ENCODE measurements around the gene NHSL2. TPM values are rescaled to one million over a fixed set of nuclear protein-coding genes. Genes with fewer than 3 reads are reported as not detected.
"Not testable (repeated sequence)": the region's sequence is repeated elsewhere in the genome, so short reads cannot be mapped to it uniquely, and the experiment has no call there.

Gene NHSL2
- 14.8 TPM for total RNA-seq

DNA sequence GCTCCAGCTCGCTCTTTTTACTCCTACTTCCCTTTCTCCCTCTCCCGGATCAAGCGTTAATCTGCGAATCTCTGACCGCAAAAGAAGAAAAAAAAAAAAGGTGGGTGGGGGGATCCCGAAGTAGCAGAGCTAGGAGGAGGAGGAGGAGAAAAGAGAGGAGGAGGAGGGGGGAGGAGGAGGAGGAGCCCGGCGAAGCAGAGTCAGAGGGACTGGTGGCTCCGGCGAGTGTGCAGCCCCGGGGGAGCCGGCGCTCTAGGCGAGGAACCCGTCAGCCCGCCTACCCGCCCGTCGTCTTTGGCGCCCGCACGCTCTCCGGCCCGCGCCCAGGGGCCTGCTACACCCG lies at the start of gene NHSL2:
Gene NHSL2, plus strand, starts transcription at position 203 of the 343 bp plus-strand sequence.
- peak in 1 of 3 donors; percentile 17 for DNase-seq (ENCODE audit: low read depth in 2 of 3, low spot score in 2 of 3)

DNA sequence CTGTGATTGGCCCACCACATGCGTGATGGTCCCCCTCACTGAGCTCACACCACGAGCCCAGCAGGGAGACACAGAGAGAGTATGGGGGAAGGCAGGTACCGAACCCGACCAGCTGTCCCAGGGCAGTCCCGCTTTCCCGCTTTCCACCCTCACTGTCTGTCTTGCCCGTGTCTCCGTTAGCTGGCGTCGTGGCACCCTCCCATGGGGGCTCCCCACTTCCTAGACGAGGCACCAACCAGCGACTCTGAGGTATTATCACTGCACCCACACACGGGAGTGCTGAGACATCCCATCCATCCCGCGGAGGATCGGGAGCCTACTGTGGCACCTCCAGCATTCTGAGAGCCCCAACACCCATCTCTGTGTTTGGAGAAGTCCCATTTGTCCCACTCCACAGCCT lies 43.0 kb upstream of the NHSL2 start:
- no peak for DNase-seq (ENCODE audit: low read depth in 2 of 3, low spot score in 2 of 3)

DNA sequence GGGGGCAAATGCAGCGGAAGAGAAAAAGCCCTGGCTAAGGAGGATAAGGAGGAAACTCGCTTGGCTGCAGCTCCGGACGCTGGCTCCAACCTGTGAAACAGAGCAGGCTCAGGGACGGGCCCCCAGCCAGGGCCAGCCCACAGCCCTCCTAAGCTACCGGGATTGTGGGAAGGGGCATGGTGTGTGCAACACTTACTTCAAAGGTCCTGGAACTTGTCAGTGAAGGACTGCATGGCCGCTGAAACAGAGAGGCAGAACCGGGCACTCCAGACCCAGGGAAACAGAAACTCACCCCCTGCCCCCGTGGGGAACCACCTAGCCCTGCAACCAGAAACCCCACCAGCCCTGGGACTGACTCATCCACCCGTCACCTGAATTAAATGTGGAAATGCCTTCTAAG lies 41.1 kb upstream of the NHSL2 start:
- DNase-seq (ENCODE audit: low read depth in 2 of 3, low spot score in 2 of 3) = not testable (repeated sequence)

DNA sequence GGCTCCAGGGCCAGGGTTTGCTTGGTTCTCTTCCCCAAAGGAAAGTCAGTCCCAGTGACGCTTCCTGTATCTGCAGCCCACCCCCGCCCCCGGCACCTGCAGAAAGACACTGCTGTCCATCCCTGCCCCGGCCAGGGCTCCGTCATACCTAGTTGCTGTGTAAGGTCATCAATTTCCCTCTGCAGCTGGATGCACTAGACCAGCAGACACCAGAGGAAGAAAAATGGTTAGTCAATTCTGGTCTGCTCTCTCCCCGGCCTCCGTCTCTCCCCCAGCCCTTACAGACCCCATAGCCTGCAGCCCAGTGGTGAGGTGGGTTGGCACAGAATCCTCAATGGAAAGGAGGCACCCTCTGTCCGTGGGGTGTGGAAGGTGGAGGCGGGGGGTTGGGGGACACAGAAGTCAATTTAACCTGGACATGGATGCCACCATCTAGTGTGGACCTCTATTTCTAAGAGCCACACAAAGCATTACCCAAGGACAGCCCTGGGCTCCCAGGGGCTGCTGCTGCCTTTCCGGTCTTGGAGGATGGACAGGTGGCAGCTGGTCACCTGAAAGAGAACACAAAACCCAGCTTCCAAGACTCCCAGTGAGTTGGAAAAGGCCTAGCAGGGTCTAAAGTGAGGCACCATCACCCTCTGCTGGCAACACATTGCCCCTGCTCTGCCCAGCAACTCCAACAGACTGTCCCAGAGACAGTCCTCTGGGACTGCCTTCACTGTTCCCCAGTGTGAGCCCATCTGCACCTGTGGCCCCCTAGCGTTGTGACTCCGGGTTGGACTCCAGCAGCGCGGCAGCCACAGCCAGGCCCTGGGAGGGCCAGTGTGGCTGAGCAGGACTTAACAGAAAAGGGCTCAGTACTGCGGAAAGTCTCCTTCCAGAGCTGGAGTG lies 40.2 kb upstream of the NHSL2 start:
- DNase-seq (ENCODE audit: low read depth in 2 of 3, low spot score in 2 of 3) = peak in 2 of 3 donors; percentile 6 to 21

DNA sequence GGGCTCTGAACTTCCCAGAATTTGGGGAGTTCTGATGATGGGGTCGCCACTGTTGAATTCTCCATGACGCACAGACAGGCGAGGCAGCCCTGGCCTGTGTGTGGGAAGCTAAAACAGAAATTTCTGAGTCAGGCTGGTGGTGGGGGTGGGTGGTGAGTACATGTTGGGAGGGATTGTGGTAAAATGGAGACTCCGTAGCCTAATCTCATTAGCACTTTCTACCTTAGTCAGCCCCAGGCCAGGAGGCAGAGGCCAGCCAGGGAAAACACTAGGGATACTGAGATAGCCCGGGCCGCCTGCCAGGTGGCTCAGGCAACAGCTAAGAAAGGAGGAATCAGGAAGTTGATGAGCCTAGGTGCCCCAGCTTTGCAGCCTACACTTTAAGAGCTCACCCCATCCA lies 39.3 kb upstream of the NHSL2 start:
- DNase-seq (ENCODE audit: low read depth in 2 of 3, low spot score in 2 of 3) = no peak

DNA sequence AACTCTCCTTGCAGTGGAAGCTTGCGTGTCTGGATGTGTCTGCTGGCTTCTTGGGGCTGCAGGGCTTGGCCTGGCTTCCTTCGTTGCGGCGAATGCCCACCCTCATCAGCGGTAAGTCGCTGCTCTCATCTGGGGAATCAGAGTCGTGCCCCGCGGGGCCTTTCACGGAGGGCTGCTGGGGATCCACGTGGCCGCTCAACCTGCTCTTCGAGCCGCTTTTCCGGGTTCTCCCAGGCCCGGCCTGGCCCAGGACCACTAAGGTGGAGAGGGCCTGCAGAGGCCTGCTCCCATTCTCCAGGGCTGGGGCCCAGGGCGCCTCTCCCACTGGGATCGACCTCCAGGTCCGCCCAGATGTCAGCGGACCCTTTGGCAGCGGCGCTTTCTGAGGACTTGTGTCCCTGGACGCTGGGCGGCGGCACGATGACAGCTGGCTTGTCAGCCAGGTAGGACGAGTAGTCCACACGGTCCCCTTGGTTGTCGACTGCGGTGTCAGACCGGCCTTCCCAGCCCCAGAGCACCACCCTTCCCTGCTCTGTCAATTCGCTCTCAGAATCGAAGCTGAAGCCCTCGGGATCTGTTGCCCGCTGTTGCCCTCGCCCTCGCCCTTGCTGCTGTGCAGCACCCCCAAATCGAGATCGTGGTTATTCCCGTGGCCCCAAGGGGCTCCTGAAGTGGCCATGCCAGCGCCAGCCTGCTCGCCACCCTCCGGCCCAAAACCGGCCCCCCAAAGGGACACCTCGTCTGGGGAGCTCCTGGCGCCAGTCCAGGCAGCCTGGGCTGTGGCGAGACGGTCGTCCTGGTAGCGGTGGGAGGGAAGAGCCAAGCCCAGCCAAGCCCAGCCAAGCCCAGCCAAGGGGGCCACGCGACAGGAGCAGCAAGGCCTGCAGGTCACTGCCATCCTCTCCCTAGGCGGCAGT lies 37.8 kb upstream of the NHSL2 start:
- DNase-seq (ENCODE audit: low read depth in 2 of 3, low spot score in 2 of 3) = no peak

DNA sequence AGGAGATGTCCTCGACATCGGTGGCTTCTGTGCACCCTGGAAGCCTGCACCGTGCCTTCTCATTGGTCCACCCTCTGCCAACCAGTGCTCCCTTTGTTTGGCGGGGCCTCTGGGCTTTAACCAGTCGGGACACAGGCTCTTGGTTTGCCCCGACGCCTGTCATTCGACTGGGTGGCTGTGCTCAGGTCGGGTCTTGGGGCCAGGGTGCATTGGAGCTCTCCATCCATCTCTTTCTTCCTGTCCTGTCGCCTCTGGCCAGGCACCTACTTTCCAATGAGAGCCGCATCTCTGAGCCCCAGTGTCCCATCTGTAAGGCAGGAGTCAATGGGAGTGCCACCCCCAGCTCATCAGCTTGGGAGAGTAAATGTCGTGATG lies 37.2 kb upstream of the NHSL2 start:
- no peak for DNase-seq (ENCODE audit: low read depth in 2 of 3, low spot score in 2 of 3)

DNA sequence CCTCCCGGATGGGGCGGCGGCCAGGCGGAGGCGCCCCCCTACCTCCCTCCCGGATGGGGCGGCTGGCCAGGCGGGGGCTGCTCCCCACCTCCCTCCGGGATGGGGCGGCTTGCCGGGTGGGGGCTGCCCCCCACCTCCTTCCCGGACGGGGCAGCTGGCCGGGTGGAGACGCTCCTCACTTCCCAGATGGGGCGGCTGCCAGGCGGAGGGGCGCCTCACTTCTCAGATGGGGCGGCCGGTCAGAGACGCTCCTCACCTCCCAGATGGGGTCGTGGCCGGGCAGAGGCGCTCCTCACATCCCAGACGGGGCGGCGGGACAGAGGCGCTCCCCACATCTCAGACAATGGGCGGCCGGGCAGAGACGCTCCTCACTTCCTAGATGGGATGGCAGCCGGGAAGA lies 33.8 kb upstream of the NHSL2 start:
- DNase-seq (ENCODE audit: low read depth in 2 of 3, low spot score in 2 of 3) = not testable (repeated sequence)

DNA sequence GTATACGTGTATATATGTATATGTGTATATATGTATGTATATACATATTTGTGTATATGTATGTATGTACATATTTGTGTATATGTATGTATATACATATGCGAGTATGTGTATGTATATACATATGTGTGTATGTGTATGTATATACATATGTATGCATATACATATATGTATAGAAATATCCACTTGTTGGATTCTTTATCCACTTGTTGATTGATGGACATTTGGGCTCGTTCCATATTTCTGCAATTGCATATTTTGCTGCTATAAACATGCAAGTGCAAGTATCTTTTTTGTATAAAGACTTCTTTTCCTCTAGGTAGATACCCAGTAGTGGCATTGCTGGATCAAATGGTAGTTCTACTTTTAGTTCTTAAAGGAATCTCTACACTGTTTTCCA lies 25.5 kb upstream of the NHSL2 start:
- no peak for DNase-seq (ENCODE audit: low read depth in 2 of 3, low spot score in 2 of 3)

DNA sequence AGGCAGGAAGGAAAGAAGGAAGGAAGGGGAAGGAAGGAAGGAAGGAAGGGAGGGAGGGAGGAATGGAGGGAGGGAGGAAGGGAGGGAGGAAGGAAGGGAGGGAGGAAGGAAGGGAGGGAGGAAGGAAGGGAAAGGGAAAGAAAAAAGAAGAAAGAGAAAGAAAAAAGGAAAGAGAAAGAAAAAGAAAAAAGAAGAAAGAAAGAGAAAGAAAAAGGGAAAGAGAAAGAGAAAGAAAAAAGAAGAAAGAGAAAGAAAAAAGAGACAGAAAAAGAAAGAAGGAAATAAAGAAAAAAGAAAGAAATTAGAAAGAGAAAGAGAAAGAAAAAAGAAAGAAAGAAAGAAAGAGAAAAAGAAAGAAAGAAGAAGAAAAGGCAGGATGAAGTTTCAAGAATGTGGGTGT lies 15.0 kb upstream of the NHSL2 start:
- DNase-seq (ENCODE audit: low read depth in 2 of 3, low spot score in 2 of 3) = no peak

DNA sequence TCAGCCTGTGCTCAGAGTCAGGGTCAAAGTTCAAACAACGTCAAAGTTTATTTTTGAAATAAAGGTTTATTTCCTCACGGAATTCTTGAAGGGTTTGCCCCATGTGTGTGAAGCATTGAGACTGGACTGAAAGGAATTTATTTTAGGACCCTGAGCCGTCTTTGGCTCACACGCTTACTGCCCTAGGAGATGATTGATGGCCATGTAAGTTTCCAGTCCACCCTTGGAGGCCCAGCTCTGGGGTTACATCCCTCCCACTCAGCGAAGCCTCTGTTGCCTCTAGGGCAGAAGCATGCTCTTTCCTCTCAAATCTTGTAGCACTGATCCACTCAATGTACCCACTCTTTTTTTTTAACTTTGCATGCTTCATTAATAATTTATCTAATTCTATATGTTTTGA lies 4.5 kb upstream of the NHSL2 start:
- DNase-seq (ENCODE audit: low read depth in 2 of 3, low spot score in 2 of 3) = no peak

DNA sequence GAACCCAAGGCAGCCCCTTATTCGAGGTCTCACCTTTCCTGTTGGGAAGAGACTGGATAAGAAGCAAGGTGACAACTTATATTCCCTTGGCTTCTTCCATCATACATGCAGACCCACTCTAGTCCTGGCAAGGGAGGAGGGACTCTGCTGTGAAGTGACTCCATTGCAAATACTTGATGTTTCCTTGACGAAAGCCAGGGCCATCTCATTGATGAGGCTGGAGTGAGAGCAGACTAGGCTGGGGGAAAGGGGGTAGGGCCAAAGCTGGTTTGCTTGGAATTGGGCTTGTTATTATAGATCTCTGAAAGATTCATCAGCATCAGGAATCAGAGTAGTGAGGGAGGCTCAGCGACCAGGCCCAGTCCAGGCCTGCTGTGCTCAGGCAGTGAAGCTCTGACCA lies 2.3 kb upstream of the NHSL2 start:
- DNase-seq (ENCODE audit: low read depth in 2 of 3, low spot score in 2 of 3) = no peak

DNA sequence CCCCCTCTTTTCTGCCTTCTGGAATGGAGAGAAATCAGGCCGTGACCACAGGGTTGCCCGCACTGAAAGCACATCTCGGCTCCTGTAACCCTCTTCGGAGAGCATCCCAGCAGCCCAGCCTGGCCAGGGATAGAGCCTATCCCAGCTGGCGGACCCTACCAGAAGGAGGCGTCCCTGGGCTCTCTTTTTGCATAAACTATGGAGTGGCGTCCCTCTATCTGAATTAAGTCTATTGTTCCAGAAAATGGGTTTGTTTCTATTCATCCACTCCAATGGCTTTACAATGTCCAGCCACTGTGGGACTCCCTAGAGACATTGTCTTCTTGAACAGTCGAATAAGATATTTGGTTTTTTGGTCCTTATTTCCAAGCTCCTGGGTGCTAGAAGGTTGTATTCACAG lies 689 bp upstream of the NHSL2 start:
- DNase-seq (ENCODE audit: low read depth in 2 of 3, low spot score in 2 of 3) = no peak

DNA sequence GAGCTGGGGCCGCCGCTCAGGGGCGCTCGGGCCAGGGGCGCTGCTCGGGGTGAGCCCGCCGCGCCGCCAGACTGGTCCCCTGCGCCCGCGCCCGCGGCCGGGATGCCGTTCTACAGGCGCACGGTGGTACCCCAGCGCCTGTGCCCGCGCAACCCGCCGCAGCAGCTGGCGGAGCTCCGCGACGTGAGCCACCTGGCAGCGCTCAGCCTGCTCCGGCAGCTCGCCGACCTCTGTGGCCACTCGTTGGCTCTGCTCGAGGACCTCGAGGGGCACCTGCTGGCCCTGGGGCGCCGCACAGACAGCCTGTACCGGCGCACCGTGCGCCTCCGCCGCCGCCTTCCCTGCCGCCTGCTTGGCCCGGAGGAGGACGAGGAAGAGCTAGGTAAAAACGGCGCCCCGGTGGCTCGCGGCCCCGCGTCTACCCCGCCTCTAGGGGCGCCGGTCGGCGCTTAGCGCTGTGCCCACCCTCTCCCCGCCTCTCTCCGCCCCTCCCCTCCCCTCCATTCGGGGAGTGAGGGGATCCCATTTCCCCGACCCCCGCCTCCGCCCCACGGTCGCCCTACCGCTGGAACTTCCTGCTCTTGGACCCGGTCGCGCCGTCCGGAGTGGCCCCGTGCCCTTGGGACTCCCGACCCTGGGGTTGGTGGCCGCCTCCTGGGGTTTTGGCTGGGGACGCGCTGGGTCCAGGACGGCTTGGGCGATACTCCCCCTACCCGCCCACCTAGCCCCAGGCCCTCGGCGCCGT lies 513 bp downstream of the NHSL2 start:
- peak in 2 of 3 donors; percentile 35 for DNase-seq (ENCODE audit: low read depth in 2 of 3, low spot score in 2 of 3)

DNA sequence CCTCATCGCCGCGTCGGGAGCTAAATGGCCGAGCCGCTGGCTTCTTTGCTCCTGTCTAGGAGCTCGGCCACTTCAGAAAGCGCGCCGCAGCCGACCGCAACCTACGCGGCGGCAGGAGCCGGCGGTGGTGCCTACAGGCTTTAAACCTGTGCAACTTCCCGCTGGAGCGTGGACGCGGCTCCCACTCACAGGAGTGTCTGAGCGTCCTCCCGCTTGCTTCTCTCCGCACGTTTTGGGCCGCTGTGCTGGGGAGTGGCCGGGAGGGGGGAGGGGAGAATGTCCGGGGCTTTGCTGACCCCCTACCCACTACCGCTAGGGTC lies 1.0 kb downstream of the NHSL2 start:
- no peak for DNase-seq (ENCODE audit: low read depth in 2 of 3, low spot score in 2 of 3)

DNA sequence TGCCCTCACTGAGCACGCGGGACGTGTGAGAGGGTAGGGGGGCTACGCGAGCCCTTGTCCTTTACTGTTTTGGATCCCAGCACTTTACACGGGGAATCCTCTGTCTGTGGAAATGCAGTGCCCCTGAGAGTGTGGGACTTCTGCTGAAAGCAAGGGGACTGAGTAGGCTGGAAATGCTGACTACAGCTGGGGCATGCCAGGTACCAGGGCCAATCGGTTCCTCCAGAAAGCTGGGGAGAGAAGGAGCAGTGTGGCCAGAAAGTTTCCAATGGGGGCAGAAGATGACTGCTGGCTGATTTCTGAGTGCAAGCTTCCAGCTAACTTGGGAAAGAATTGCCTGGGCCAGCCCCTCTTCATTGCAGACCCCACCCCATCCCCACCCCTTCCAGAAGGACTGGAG lies 1.5 kb downstream of the NHSL2 start:
- DNase-seq (ENCODE audit: low read depth in 2 of 3, low spot score in 2 of 3) = no peak

DNA sequence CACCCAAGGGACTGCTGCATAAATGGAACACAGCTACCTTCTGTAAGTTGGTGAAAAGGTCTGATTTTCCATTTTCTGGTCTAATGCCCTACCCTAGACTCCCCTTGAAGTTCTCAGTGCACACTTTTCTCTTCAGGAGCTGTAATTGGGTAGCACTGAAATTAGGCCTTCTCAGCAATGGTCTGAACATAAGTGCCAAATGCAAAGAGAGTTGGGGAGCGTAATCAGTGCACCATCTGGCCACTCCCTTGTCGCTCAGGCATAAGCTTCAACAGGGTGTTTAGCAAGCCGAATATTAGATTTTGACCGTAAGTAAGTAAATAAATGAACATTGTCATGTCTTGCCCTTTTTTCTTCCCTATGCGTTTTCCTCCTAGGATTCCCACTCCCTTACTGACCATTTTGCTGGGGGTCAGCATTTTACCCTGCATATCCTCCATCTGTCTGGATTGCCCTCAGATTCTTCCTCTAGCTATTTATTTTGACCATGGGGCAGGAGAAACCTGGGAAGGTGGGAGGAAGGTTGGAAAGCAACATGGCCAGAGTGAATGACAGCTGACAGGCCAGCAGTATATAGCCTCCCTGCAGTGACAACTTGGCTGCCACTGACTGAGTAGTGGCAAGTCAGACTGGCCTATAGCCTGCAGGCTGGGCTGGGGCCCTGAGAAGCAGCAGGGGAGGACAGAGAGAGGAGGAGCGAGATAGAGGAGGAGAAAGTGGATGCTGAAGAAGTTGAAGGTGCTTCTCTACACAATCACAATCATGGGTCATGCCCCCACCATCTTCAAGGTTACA lies 2.7 kb downstream of the NHSL2 start:
- DNase-seq (ENCODE audit: low read depth in 2 of 3, low spot score in 2 of 3) = no peak

DNA sequence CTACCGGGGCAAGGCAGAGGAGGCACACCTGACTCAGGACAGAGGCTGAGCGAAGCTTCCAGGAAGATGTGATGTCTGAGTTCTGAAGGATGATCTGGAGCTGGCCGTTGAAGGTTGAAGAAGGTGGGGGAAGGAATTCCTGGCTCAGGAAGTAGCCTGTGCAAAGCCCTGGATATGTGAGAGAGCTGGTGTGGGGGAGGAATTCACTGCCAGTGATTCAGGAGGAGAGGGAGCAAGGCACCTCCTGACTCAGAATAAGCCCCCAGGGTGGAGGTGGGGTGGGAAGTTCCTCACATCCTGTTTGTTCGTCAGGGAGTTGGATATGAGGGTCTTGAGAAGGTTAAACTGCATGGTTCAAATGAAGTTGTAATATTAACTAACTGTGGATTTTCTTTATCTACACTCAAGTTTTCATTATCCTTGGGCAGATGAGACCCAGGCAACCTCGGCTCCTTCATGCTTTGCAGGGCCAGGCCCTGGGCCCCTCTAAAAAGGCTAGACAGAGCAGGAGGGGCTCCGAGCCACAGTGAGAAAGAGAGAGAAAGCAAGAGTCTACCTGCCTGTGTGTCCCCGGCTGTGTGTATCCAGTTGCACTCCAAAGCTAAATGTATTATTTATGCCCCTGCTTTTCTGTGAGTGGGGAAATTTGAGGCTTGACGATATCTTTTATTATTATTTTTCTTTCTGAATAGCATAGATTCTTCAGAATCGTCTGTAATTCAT lies 7.1 kb downstream of the NHSL2 start:
- DNase-seq (ENCODE audit: low read depth in 2 of 3, low spot score in 2 of 3) = no peak

DNA sequence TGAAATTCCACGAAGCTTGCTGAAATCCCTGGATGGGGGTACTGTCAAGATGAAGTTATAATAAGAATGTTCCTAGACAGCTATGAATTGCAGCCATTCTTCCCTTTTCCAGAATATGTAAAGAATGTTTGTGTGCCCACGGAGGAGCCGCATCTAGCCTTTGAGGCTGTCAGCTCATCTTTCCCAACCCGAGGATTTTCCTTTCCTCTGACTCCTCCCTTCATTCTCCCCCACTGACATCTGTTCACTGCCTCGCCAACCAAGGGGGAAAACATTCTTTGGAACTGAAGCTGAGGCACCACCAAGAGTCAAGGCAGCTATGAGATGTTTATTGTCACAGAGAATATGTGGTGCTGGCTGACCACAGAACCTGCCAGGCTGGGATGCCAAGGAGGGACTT lies 8.8 kb downstream of the NHSL2 start:
- no peak for DNase-seq (ENCODE audit: low read depth in 2 of 3, low spot score in 2 of 3)

DNA sequence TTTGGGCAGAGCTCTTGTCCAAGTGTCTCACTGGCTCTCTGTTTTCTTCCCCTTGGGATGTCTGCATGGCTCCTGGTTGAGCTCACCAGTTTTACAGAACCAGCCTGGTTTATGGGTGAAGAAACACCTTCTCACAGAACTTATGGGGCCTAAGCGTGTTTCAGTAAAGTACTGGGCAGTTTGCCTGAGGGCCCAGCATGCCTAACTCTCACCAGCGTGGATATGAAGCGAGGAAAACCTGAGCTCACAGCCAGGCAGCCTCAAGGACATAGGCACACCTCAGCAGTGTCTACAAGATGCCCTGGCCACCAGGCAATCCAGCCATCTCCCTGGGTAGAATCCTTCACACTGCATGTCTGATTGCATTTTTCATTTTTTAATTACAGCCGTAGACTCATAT lies 9.2 kb downstream of the NHSL2 start:
- DNase-seq (ENCODE audit: low read depth in 2 of 3, low spot score in 2 of 3) = no peak
